Spleen (tissue), 11 donors: ENCODE results near the gene LIPK. TPM values are rescaled to one million over a fixed set of nuclear protein-coding genes. Genes with fewer than 3 reads are reported as not detected.

Experiments used
- DNase-seq: peaks from one replicate; pipeline ENCODE4 v3.0.0-alpha.2; 2020
- H3K27ac ChIP-seq, 8 donors: fragments of 200-600 bp; sonication (generic) in 7 of 8; 1 replicate in 4 of 8; 2 replicates in 4 of 8; pipeline versions ENCODE4 v1.5.0 to v1.8.0; 2016 to 2021; ENCODE audit warnings: inconsistent platforms in 4 of 8, mild to moderate bottlenecking in 4 of 8, moderate library complexity in 1 of 8
- H3K27me3 ChIP-seq, 7 donors: fragments of 200-600 bp; sonication (generic) in 6 of 7; replicated peaks in 1 of 7; 1 replicate in 4 of 7; 2 replicates in 3 of 7; pipeline versions ENCODE4 v1.5.0 to v1.8.0; 2016 to 2021; ENCODE audit warnings: inconsistent platforms in 3 of 7, mild to moderate bottlenecking in 1 of 7
- H3K36me3 ChIP-seq, 6 donors: fragments of 200-600 bp; sonication (generic) in 5 of 6; 1 replicate in 4 of 6; 2 replicates in 2 of 6; pipeline versions ENCODE4 v1.5.0 to v1.8.0; 2016 to 2021; ENCODE audit warnings: inconsistent platforms in 2 of 6
- H3K4me1 ChIP-seq, 6 donors: fragments of 200-600 bp; sonication (generic) in 5 of 6; 1 replicate in 3 of 6; 2 replicates in 3 of 6; pipeline versions ENCODE4 v1.5.0 to v1.8.0; 2016 to 2021; ENCODE audit warnings: inconsistent platforms in 3 of 6
- H3K4me3 ChIP-seq, 8 donors: fragments of 200-600 bp; sonication (generic) in 7 of 8; 1 replicate in 4 of 8; 2 replicates in 4 of 8; pipeline versions ENCODE4 v1.5.0 to v1.8.0; 2016 to 2021; ENCODE audit warnings: inconsistent platforms in 4 of 8, mild to moderate bottlenecking in 4 of 8, moderate library complexity in 2 of 8
- H3K9me3 ChIP-seq, 8 donors: fragments of 200-600 bp; sonication (generic) in 7 of 8; 1 replicate in 4 of 8; 2 replicates in 4 of 8; pipeline versions ENCODE4 v1.5.0 to v1.8.0; 2016 to 2021; ENCODE audit warnings: inconsistent platforms in 4 of 8
- POLR2A ChIP-seq, 3 donors: fragments of 450-650 bp; IDR thresholded peaks; one replicate each; pipeline ENCODE4 v1.5.1; 2017; ENCODE audit warnings: antibody characterized with exemption in 3 of 3, mild to moderate bottlenecking in 1 of 3
- POLR2AphosphoS5 ChIP-seq, 3 donors: sonication (generic); formaldehyde crosslinking; IDR thresholded peaks; one replicate each; pipeline ENCODE4 v1.5.1; 2017; ENCODE audit warnings: antibody characterized with exemption in 3 of 3
- WGBS, 5 donors: extraction: QIAGEN DNeasy Blood & Tissue Kit in 3 of 5; methylation state at CpG; one replicate each; pipeline versions ENCODE4 v1.1.5 to v1.1.7; 2013 to 2018; 5-methylcytosine and 5-hydroxymethylcytosine counted together
- intact Hi-C: fragments of 100-400 bp; cut with DNase I; formaldehyde crosslinking; loops from one replicate; pipeline ENCODE4 v1.15.0; 2023; ENCODE audit warnings: low total_unique reads
- polyA plus RNA-seq, 3 donors: library from polyadenylated mRNA; stranded (reverse); fragments of 200-250 nt; gene quantifications; one replicate each; pipeline ENCODE4 v1.2.1, GENCODE V29; 2013
- total RNA-seq, 7 donors: library from RNA; depleted of rRNA in 3 of 7; stranded (reverse); fragments of >200 nt in 3 of 7; fragmentation: NEBNext Ultra II Directional in 4 of 7; extraction: Animal tissue kit (Norgen Biotek cat#: 25700) in 4 of 7; gene quantifications; one replicate each; pipeline versions ENCODE4 v1.1.0 to v1.2.1, GENCODE V29; 2016 to 2021
- TF ChIP-seq, protein P1 (sequence below), 11 experiments: fragments of 200-600 bp in 7 of 11; fragments of 450-650 bp in 4 of 11; sonication (generic) in 4 of 11; IDR thresholded peaks in 8 of 11; conservative IDR thresholded peaks in 3 of 11; 1 replicate in 7 of 11; 2 replicates in 4 of 11; pipeline versions ENCODE4 v1.4.0 to v1.8.0; 2016 to 2021; ENCODE audit warnings: antibody characterized with exemption in 11 of 11, inconsistent platforms in 4 of 11, mild to moderate bottlenecking in 1 of 11
- donor health status: healthy with polysubstance abuse.
- donor health status: DM: no; HTN: no; CAD: no; lungs with moderate emphysema.
- donor health status: DM: no; HTN: no; CAD: no.
- donor health status: Bipolar disorder and iron deficiency.
- donor health status: healthy.
- donor health status: DM: no; HTN: no; CAD: no.
- donor health status: DM: yes; HTN: yes; CAD: no.

Gene LIPK
- total and polyA plus RNA-seq, 10 donors: not detected

DNA sequence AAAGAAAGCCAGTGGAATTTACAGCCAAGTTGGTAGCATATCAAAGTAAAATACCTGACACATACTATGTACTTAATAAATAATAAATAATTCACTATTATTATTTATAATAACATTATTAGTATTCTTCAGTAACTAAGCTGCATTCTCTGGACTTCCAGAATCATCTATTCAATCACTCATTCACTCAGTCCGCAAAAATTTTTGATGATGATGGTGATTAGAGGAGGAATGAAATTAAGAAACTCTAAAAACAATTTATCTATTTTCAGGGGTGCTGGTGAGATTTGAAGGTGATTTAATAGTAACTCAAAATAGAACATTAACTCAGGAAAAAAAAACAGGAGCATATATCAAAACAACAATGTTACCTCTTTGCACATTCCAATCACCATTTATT lies 50.6 kb downstream of the LIPK start:
- H3K27me3 ChIP-seq: no peaks in the 10 kb centered on the region
- intact Hi-C loops: no loop called here
- no peaks in the 10 kb centered on the region for H3K4me1 ChIP-seq
- H3K36me3 ChIP-seq: no peaks in the 10 kb centered on the region
- no peak overlapping the region for H3K4me3 ChIP-seq
- TF ChIP-seq POLR2A (IDR thresholded peaks at IDR 0.05): no peak
- TF ChIP-seq POLR2AphosphoS5 (IDR thresholded peaks at IDR 0.05): no peak
- WGBS, 5 donors: 0 to 60% (median 4%) methylated on average over 1 of the region's 1 CpG
- DNase-seq: no peak
- no peak overlapping the region for H3K27ac ChIP-seq
- H3K9me3 ChIP-seq: no peaks in the 10 kb centered on the region

DNA sequence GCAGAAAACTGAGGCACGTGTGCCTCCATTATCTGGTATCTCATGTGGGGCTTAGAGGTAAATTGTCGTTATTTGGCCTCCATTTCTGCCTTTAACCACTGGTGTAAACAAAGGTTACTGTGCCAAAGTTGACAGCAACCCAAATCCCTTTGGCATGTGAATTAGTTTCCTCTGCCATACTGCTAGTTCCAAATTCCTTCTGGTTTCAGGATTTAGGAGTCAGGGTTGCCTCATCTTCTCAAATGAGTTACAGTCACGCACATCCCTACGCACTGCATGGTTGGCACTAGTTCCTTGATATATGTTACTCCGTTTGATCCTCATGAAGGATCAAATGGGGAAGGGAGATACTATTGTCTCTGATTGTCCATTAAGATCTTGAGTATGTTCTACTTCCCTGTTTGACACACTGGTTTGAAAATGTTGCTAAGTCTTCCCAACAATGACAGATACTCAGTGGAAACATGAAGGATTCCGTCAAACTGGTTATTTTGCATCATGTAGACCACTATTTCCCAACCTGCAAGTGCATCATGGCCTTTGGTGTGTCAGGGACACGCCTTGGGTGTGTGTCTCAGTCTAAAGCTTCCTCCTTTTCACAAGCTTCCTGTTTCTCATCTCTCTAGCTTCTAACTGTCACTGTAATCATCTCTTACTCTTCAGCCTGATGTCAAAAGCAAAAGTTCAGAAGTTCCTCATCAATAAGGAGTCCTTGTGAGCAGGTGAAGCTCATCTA lies 53.5 kb downstream of the LIPK start, which contains the start of gene LIPN:
LIPN (plus strand) TSS at position 655 of the 736 bp plus-strand sequence. CDS start 1,386 bp downstream, outside the sequence.
- peak; percentile 71 for DNase-seq
- Histone ChIP-seq H3K9me3 (no peaks in the 10 kb centered on the region), H3K4me3 (peak within 1 kb of the TSS in 1 of 8 donors; percentile 41), H3K27me3 (no peaks in the 10 kb centered on the region), H3K27ac (peak within 1 kb of the TSS in 6 of 8 donors; percentile 10 to 86 (median 77)), H3K36me3 (peaks cover 0 to 6% (median 0%) of the 10 kb centered on the region in 6 donors), H3K4me1 (no peaks in the 10 kb centered on the region)
- no peak for TF ChIP-seq POLR2A (IDR thresholded peaks at IDR 0.05)
- peak in 1 of 3 donors; percentile 70 for TF ChIP-seq POLR2AphosphoS5 (IDR thresholded peaks at IDR 0.05)
- TF ChIP-seq, protein P1, sequence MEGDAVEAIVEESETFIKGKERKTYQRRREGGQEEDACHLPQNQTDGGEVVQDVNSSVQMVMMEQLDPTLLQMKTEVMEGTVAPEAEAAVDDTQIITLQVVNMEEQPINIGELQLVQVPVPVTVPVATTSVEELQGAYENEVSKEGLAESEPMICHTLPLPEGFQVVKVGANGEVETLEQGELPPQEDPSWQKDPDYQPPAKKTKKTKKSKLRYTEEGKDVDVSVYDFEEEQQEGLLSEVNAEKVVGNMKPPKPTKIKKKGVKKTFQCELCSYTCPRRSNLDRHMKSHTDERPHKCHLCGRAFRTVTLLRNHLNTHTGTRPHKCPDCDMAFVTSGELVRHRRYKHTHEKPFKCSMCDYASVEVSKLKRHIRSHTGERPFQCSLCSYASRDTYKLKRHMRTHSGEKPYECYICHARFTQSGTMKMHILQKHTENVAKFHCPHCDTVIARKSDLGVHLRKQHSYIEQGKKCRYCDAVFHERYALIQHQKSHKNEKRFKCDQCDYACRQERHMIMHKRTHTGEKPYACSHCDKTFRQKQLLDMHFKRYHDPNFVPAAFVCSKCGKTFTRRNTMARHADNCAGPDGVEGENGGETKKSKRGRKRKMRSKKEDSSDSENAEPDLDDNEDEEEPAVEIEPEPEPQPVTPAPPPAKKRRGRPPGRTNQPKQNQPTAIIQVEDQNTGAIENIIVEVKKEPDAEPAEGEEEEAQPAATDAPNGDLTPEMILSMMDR (IDR thresholded peaks at IDR 0.05 in 8 of 11, conservative IDR thresholded peaks at IDR 0.05 in 3 of 11): no peak
- WGBS, 5 donors: 67 to 89% (median 76%) methylated on average over 7 of the region's 7 CpGs
- intact Hi-C loops: no loop called here

DNA sequence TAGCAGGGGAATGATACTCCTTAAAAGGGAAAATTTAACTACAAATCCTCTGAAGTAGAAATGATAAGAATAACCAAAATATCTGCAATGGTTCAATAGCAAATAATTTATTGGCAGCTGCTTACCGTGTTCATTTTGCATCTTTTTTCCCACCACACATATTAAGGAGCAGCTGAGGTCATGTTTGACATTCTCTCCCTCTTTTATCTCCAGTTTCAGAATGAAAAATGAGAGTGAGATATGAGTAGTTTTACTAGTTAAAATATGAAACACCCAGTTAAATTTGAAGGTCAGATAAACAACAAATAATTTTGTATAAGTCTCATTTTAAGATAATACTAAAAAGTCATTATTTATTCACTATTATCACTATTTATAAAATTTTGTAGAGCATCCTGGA lies 56.9 kb downstream of the LIPK start:
- Histone ChIP-seq H3K36me3 (peaks cover 0 to 6% (median 0%) of the 10 kb centered on the region in 6 donors), H3K27me3 (no peaks in the 10 kb centered on the region), H3K4me3 (no peak overlapping the region), H3K9me3 (no peaks in the 10 kb centered on the region), H3K4me1 (no peaks in the 10 kb centered on the region), H3K27ac (no peak overlapping the region)
- TF ChIP-seq POLR2A (IDR thresholded peaks at IDR 0.05) (no peak), POLR2AphosphoS5 (IDR thresholded peaks at IDR 0.05) (no peak)
- TF ChIP-seq, protein P1 (IDR thresholded peaks at IDR 0.05 in 8 of 11, conservative IDR thresholded peaks at IDR 0.05 in 3 of 11): no peak
- intact Hi-C loops: no loop called here
- no peak for DNase-seq
- WGBS, 5 donors: 56 to 79% (median 75%) methylated on average over 1 of the region's 1 CpG

DNA sequence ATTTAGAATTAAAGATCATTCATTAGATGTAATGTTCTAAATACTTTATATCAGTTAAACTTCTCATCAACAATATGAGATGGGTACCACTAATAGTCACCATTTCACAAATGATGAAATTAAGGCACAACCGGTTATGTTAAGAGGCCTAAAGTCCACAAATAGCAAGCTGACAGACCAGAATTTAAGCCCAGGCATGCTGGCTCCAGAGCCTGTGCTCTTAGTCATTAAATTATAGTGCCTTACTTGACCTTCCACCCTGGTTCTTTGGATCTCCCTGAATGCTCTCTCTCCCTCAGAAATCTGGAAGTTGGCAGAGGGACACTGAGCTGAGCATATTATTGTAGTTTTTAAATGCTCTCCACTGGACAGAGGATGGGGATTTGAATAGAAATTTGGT lies 57.4 kb downstream of the LIPK start:
- no peaks in the 10 kb centered on the region for H3K27me3 ChIP-seq
- no peak overlapping the region for H3K27ac ChIP-seq
- no peaks in the 10 kb centered on the region for H3K9me3 ChIP-seq
- WGBS, 5 donors: 66 to 91% (median 78%) methylated on average over 1 of the region's 1 CpG
- TF ChIP-seq, protein P1 (IDR thresholded peaks at IDR 0.05 in 8 of 11, conservative IDR thresholded peaks at IDR 0.05 in 3 of 11): no peak
- TF ChIP-seq POLR2A (IDR thresholded peaks at IDR 0.05): no peak
- TF ChIP-seq POLR2AphosphoS5 (IDR thresholded peaks at IDR 0.05): no peak
- peaks cover 0 to 6% (median 0%) of the 10 kb centered on the region in 6 donors for H3K36me3 ChIP-seq
- DNase-seq: no peak
- intact Hi-C loops: no loop called here
- H3K4me3 ChIP-seq: no peak overlapping the region
- no peaks in the 10 kb centered on the region for H3K4me1 ChIP-seq
